Activated CD8-positive, alpha-beta memory T cell treated with anti-CD3 and anti-CD28 coated beads, Interleukin-2, amount 10 ng/mL, durations not matched to agents 7 days and 5 days (primary cell): ENCODE data around the gene SLC25A11. TPM values are rescaled to one million over a fixed set of nuclear protein-coding genes. Genes with fewer than 3 reads are reported as not detected.
"Not testable (repeated sequence)": the region's sequence is repeated elsewhere in the genome, so short reads cannot be mapped to it uniquely, and the experiment has no call there.

Experiments
- ATAC-seq: fragments of 150-1000 bp; cut with Tn5 transposase; one replicate; pipeline ENCODE4 v1.10.0; 2021; ENCODE audit warnings: moderate library complexity
- CTCF ChIA-PET: fragments of 350-600 bp; sonication (Branson Sonifier 250); formaldehyde crosslinking; loops from one replicate; lab custom pipeline; 2021; ENCODE audit warnings: antibody characterized with exemption; lab: Charles Lee
- DNase-seq: peaks from one replicate; pipeline ENCODE4 v3.0.0-alpha.2; 2020
- H3K27ac Mint-ChIP-seq: one replicate; pipeline ENCODE4 v1.8.0; 2021; ENCODE audit warnings: mild to moderate bottlenecking, mixed read lengths
- H3K27me3 Mint-ChIP-seq: one replicate; pipeline ENCODE4 v1.8.0; 2021; ENCODE audit warnings: mixed read lengths
- H3K36me3 Mint-ChIP-seq: one replicate; pipeline ENCODE4 v1.8.0; 2021; ENCODE audit warnings: mild to moderate bottlenecking, mixed read lengths
- H3K4me1 Mint-ChIP-seq: one replicate; pipeline ENCODE4 v1.8.0; 2021; ENCODE audit warnings: mixed read lengths
- H3K4me3 Mint-ChIP-seq: one replicate; pipeline ENCODE4 v1.8.0; 2021; ENCODE audit warnings: mild to moderate bottlenecking, moderate library complexity, mixed read lengths
- H3K9me3 Mint-ChIP-seq: one replicate; pipeline ENCODE4 v1.8.0; 2022; ENCODE audit warnings: low read depth, mixed read lengths
- total RNA-seq, 2 experiments: library from RNA; stranded (reverse); gene quantifications; one replicate each; pipeline ENCODE4 v1.2.3, GENCODE V29; 2021

SLC25A11 gene
- total RNA-seq, 2 experiments from 2014 or later, result 82.3 to 84.6 TPM

- H3K36me3 Mint-ChIP-seq, DNase-seq, H3K9me3 Mint-ChIP-seq, CTCF ChIA-PET, ATAC-seq, H3K4me3 Mint-ChIP-seq, H3K4me1 Mint-ChIP-seq, H3K27ac Mint-ChIP-seq, H3K27me3 Mint-ChIP-seq: not testable (repeated sequence)
These were observed 25.3 kb downstream of the SLC25A11 start for GRCh38 chr17:4914551-4914950.

- no peak overlapping the region for H3K27ac Mint-ChIP-seq
- H3K4me3 Mint-ChIP-seq, result no peak overlapping the region
- ATAC-seq (no peak), DNase-seq (no peak)
- H3K27me3 Mint-ChIP-seq, result no peaks in the 10 kb centered on the region
- no peaks in the 10 kb centered on the region for H3K9me3 Mint-ChIP-seq
- H3K4me1 Mint-ChIP-seq, result peaks cover 2% of the 10 kb centered on the region
- CTCF ChIA-PET, result interaction anchor here (1.2 to 1.3 kb wide), 2 partner anchors 10 to 103 kb away, joined by 3 to 4 read pairs; no protein-coding TSS in a partner anchor
- H3K36me3 Mint-ChIP-seq, result no peaks in the 10 kb centered on the region
These were observed 25.9 kb downstream of the SLC25A11 start for GRCh38 chr17:4913994-4914393.

GRCh38 chr17:4908711-4909496, 30.9 kb downstream of the SLC25A11 start:
- H3K36me3 Mint-ChIP-seq, result no peaks in the 10 kb centered on the region
- H3K27me3 Mint-ChIP-seq, result no peaks in the 10 kb centered on the region
- H3K4me3 Mint-ChIP-seq, result no peak overlapping the region
- ATAC-seq (peak; percentile 98), DNase-seq (peak; percentile 88)
- peaks cover 2% of the 10 kb centered on the region for H3K4me1 Mint-ChIP-seq
- no peaks in the 10 kb centered on the region for H3K9me3 Mint-ChIP-seq
- CTCF ChIA-PET, result interaction anchor here (0.7 to 2.5 kb wide), 35 partner anchors 8 to 169 kb away, joined by 3 to 31 read pairs (median 5); partner anchors contain the start of genes C17orf107, CAMTA2, INCA1 and KIF1C
- H3K27ac Mint-ChIP-seq, result no peak overlapping the region

GRCh38 chr17:4908301-4908700, 31.5 kb downstream of the SLC25A11 start:
- no peak for DNase-seq
- Mint-ChIP-seq H3K4me3 (no peak overlapping the region), H3K27me3 (no peaks in the 10 kb centered on the region), H3K4me1 (peaks cover 6% of the 10 kb centered on the region), H3K27ac (no peak overlapping the region), H3K9me3 (no peaks in the 10 kb centered on the region), H3K36me3 (no peaks in the 10 kb centered on the region)
- CTCF ChIA-PET, result interaction anchor here (0.7 to 2.5 kb wide), 26 partner anchors 8 to 154 kb away, joined by 3 to 31 read pairs (median 7); partner anchors contain the start of genes C17orf107, CAMTA2, INCA1 and KIF1C
- peak; percentile 20 for ATAC-seq

- H3K4me1 Mint-ChIP-seq, result peaks cover 20% of the 10 kb centered on the region
- CTCF ChIA-PET, result interaction anchor here (1.0 to 2.0 kb wide), 3 partner anchors 33 to 340 kb away, joined by 3 to 6 read pairs (median 4); partner anchors contain the start of genes RNF167 and SLC25A11
- not testable (repeated sequence) for H3K27ac Mint-ChIP-seq, ATAC-seq, H3K27me3 Mint-ChIP-seq, H3K4me3 Mint-ChIP-seq, H3K9me3 Mint-ChIP-seq, H3K36me3 Mint-ChIP-seq, DNase-seq
These were observed 33.2 kb downstream of the SLC25A11 start for GRCh38 chr17:4906642-4907041.

- H3K9me3 Mint-ChIP-seq, result no peaks in the 10 kb centered on the region
- H3K4me3 Mint-ChIP-seq, result peak within 1 kb of the TSS; percentile 10
- ATAC-seq (peak; percentile 32), DNase-seq (peak; percentile 87)
- H3K36me3 Mint-ChIP-seq, result no peaks in the 10 kb centered on the region
- H3K27me3 Mint-ChIP-seq, result peaks cover 4% of the 10 kb centered on the region
- H3K27ac Mint-ChIP-seq, result peak within 1 kb of the TSS; percentile 67
- CTCF ChIA-PET, result interaction anchor here (0.6 to 3.2 kb wide), 25 partner anchors 10 to 345 kb away, joined by 3 to 18 read pairs (median 4); partner anchors contain the start of genes ARRB2, CAMTA2, RNF167 and SLC25A11
- H3K4me1 Mint-ChIP-seq, result peaks cover 36% of the 10 kb centered on the region
These were observed 36.6 kb downstream of the SLC25A11 start, which contains the start of gene CHRNE for GRCh38 chr17:4903051-4903818. CHRNE (minus strand) TSS chr17:4903098; CDS start chr17:4903063, 35 bp downstream.

- no peak for ATAC-seq
- Mint-ChIP-seq H3K4me1 (peaks cover 36% of the 10 kb centered on the region), H3K4me3 (no peak overlapping the region), H3K27ac (no peak overlapping the region), H3K27me3 (peaks cover 4% of the 10 kb centered on the region), H3K36me3 (no peaks in the 10 kb centered on the region), H3K9me3 (no peaks in the 10 kb centered on the region)
- CTCF ChIA-PET, result interaction anchor here (0.6 to 3.2 kb wide), 18 partner anchors 8 to 336 kb away, joined by 3 to 18 read pairs (median 4); partner anchors contain the start of genes ARRB2, CAMTA2, RNF167 and SLC25A11
- DNase-seq, result no peak
These were observed 37.3 kb downstream of the SLC25A11 start for GRCh38 chr17:4902540-4902939.

- CTCF ChIA-PET, result interaction anchor here (0.6 to 3.2 kb wide), 12 partner anchors 7 to 335 kb away, joined by 3 to 18 read pairs (median 6); partner anchors contain the start of genes ARRB2, CAMTA2, RNF167 and SLC25A11
- Mint-ChIP-seq H3K4me3 (no peak overlapping the region), H3K36me3 (no peaks in the 10 kb centered on the region), H3K4me1 (peaks cover 36% of the 10 kb centered on the region), H3K27ac (peak overlapping the region; percentile 44), H3K9me3 (no peaks in the 10 kb centered on the region), H3K27me3 (peaks cover 4% of the 10 kb centered on the region)
- no peak for DNase-seq
- ATAC-seq, result no peak
These were observed 38.0 kb downstream of the SLC25A11 start for GRCh38 chr17:4901648-4902344.

- H3K9me3 Mint-ChIP-seq, result no peaks in the 10 kb centered on the region
- H3K27ac Mint-ChIP-seq, result peak overlapping the region; percentile 66
- peaks cover 4% of the 10 kb centered on the region for H3K27me3 Mint-ChIP-seq
- ATAC-seq, result no peak
- peak overlapping the region; percentile 65 for H3K4me3 Mint-ChIP-seq
- DNase-seq, result no peak
- H3K4me1 Mint-ChIP-seq, result peaks cover 36% of the 10 kb centered on the region
- peaks cover under 1% of the 10 kb centered on the region for H3K36me3 Mint-ChIP-seq
- CTCF ChIA-PET, result interaction anchor here (0.6 to 3.2 kb wide), 10 partner anchors 8 to 334 kb away, joined by 3 to 18 read pairs (median 4); partner anchors contain the start of genes CAMTA2, PFN1, RNF167 and SLC25A11
These were observed 38.7 kb downstream of the SLC25A11 start for GRCh38 chr17:4901108-4901647.

GRCh38 chr17:4900231-4901107, 39.4 kb downstream of the SLC25A11 start:
- Mint-ChIP-seq H3K9me3 (no peaks in the 10 kb centered on the region), H3K27ac (peak overlapping the region; percentile 66), H3K36me3 (peaks cover 2% of the 10 kb centered on the region), H3K27me3 (peaks cover 4% of the 10 kb centered on the region), H3K4me1 (peaks cover 36% of the 10 kb centered on the region), H3K4me3 (peak overlapping the region; percentile 80)
- peak; percentile 77 for DNase-seq
- ATAC-seq, result peak; percentile 54
- CTCF ChIA-PET, result interaction anchor here (0.8 to 2.2 kb wide), 8 partner anchors 9 to 333 kb away, joined by 3 to 21 read pairs (median 6); partner anchors contain the start of genes ARRB2, GLTPD2 and PFN1
